Sigmoid colon (tissue), 4 donors: Measurements from ENCODE around the gene LSM12.

ENCODE experiments used
- CTCF ChIP-seq, 4 experiments: fragments of 450-650 bp in 3 of 4; fragments of 200-600 bp in 1 of 4; IDR thresholded peaks; one replicate each; pipeline ENCODE4 v1.5.1; 2016 to 2019; ENCODE audit warnings: antibody characterized with exemption in 4 of 4, mild to moderate bottlenecking in 3 of 4, moderate library complexity in 2 of 4
- EP300 ChIP-seq, 4 donors: sonication (generic); formaldehyde crosslinking; IDR thresholded peaks; one replicate each; pipeline ENCODE4 v1.6.1; 2017; ENCODE audit warnings: antibody characterized with exemption in 4 of 4
- POLR2A ChIP-seq, 2 donors: fragments of 450-650 bp; IDR thresholded peaks; one replicate each; pipeline ENCODE4 v1.6.1; 2016; ENCODE audit warnings: antibody characterized with exemption in 2 of 2, mild to moderate bottlenecking in 2 of 2, moderate library complexity in 2 of 2
- POLR2AphosphoS5 ChIP-seq, 4 donors: sonication (generic); formaldehyde crosslinking; IDR thresholded peaks; one replicate each; pipeline ENCODE4 v1.6.1; 2017; ENCODE audit warnings: antibody characterized with exemption in 4 of 4

- TF ChIP-seq CTCF (IDR thresholded peaks at IDR 0.05), result no peak
- TF ChIP-seq EP300 (IDR thresholded peaks at IDR 0.05), result no peak
- no peak for TF ChIP-seq POLR2AphosphoS5 (IDR thresholded peaks at IDR 0.05)
- no peak for TF ChIP-seq POLR2A (IDR thresholded peaks at IDR 0.05)
Measured at GRCh38 chr17:44092051-44092450, 25.6 kb upstream of the LSM12 start.
